NOMO-1 (cell line): Measurements from ENCODE around the gene CISD2.
"Not testable (repeated sequence)": the region's sequence is repeated elsewhere in the genome, so short reads cannot be mapped to it uniquely, and the experiment has no call there.

Experiments used
- DNase-seq, 2 experiments: peaks; one replicate each; lab custom pipeline; 2025; ENCODE audit not compliant: unreplicated experiment in 2 of 2; lab: John Stamatoyannopoulos, UW

CISD2 gene

GRCh38 chr4:102849579-102850104 is 19.1 kb upstream of the CISD2 start:
- DNase-seq: no peak

DNA sequence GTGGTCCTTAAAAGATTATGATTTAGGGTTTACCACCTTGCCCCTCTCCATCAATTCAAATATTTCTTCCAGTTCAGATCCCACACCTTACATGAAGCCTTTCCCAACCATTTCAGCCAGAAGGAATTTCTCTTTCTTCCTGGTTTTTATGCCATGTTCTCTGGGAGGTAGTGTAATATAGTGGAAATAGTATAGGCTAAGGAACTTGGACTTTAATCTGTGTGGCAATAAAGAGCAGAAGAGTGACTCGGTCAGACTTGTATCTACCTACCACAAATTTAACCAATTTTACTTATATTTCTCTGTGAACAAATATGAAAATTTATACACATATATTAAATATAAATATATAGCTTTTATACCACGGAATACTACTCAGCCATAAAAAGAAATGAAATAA is 18.4 kb upstream of the CISD2 start:
- no peak for DNase-seq

- no peak for DNase-seq
Measured at GRCh38 chr4:102858828-102859464, 9.8 kb upstream of the CISD2 start.

- no peak for DNase-seq
Measured at GRCh38 chr4:102860611-102861324, 8.0 kb upstream of the CISD2 start.

DNA sequence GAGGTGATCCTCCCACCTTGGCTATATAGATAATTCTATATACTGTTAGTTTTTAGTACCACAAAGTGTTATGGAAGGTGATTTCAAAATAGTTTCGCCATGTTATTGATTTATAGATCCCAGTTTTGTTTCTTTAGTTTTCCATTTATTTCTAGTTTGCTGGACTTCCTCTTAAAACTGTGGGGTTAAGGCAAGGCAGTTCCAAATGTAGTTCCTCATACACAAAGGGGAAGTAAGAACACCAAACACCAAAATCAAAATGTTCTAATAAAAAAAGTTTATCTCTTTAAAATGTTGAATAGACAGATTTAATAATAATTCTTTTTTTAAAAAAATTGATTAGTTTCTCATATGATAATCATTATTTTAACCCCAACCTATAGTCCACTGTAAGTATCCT is 6.8 kb upstream of the CISD2 start:
- DNase-seq: peak; percentile 66 to 88

GRCh38 chr4:102862747-102863146 is 6.0 kb upstream of the CISD2 start:
- DNase-seq: peak in 1 of 2 experiments; percentile 31

DNA sequence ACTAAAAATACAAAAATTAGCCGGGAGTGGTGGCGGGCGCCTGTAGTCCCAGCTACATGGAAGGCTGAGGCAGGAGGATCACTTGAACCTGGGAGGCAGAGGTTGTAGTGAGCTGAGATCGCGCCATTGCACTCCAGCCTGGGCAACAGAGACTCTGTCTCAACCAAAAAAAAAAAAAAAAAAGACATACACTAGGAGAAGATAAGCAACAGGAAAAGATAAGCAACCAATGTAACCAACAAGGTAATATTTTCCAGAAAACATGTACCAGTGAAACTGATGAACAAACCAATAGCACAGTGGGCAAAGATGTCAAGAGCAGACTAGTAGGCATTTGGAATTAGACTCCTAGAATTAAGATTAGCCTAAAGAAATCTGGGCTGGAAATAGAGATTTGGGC is 3.5 kb upstream of the CISD2 start:
- not testable (repeated sequence) for DNase-seq

GRCh38 chr4:102867278-102868152 is 1.3 kb upstream of the CISD2 start:
- peak in 1 of 2 experiments; percentile 47 for DNase-seq

GRCh38 chr4:102868153-102868780 is 525 bp upstream of the CISD2 start:
- DNase-seq: no peak

GRCh38 chr4:102869569-102870197 is 891 bp downstream of the CISD2 start:
- DNase-seq: no peak

DNA sequence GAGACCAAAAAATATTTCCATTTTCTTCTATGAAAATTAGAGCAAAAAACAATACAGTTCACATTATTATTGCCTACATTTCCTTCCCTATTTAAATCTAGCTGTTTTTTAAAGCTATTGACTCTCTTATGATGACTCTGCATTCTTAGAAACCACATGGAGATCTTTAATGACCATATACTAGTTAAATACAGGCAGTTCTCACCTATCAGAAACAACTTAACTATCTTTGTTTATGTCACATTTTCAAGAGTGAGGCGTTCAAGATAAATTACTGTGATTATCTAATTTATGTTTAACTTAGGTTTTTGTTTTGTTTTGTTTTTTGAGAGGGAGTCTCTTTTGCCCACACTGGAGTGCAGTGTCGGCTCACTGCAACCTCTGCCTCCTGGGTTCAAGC is 3.0 kb downstream of the CISD2 start:
- peak in 1 of 2 experiments; percentile 64 for DNase-seq

DNA sequence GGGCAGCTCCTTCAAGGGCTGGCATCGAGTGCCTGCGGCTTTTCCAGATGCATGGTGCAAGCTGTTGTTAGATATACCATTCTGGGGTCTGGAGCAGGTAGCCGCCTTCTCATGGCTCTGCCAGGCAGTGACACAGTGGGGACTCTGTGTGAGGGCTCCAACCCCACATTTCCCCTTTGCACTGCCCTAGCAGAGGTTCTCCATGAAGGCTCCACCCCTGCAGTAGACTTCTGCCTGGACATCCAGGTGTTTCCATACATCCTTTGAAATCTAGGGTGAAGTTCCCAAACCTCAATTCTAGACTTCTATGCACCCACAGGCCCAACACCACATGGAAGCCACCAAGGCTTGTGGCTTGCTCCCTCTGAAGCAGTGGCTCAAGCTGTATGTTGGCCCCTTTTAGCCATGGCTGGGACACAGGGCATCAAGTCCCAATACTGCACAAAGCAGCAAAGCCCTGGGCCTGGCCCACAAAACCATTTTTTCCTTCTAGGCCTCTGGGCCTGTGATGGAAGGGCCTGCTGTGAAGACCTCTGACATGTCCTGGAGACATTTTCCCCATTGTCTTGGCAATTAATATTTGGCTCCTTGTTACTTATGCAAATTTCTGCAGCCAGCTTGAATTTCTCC is 8.8 kb downstream of the CISD2 start:
- DNase-seq: not testable (repeated sequence)

GRCh38 chr4:102878349-102878748 is 9.6 kb downstream of the CISD2 start:
- peak; percentile 12 to 53 for DNase-seq

DNA sequence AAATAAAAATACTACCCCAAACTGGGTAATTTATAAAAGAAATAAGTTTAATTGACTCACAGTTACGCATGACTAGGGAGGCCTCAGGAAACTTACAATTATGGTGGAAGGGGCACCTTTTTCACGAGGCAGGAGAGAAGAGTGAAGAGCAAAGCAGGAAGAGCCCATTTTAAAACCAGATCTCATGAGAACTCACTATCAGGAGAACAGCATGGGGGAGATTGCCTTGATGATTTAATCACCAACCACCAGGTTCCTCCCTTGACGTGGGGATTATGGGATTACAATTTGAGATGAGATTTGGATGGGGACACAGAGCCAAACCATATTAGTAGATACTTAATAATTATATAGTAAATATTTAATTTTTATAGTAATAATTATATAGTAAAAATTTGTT is 10.1 kb downstream of the CISD2 start:
- DNase-seq: no peak

DNA sequence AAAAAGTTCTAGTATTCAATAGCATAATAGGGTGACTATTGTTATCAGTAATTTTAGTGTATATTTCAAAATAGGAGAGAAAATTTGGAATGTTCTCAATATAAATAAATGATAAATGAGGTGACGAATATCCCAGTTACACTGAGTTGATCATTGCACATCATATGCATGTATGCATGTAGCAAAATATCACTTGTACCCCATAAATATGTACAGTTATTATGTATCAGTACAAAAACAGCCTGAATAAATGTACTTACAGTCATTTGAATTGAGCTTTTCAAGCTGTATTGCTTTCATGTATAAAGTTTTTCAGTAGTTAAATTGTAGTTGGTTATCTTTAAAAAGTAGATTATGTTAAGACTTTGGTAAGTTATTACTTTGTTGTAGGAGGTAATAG is 12.6 kb downstream of the CISD2 start:
- DNase-seq: no peak

- DNase-seq: no peak
Measured at GRCh38 chr4:102883278-102883677, 14.5 kb downstream of the CISD2 start.

DNA sequence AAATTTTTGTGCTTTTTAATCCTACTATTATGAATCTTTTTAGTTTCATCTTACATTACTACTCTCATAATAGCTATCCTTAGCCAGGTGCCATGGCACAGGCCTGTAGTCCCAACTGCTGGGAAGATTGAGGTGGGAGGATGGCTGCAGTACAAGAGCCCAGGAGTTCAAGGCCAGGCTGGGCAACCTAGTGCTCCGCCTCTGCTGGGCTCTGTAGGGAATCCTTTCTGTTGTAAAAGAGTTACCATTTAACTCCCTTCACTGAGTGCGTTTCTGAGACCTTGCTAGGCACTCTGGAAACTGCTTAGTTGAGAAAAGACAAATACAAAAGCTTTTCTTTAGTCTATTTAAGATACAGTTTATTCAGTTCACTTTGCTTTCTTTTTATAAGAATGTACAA is 19.8 kb downstream of the CISD2 start:
- DNase-seq: not testable (repeated sequence)

GRCh38 chr4:102889866-102890265 is 21.1 kb downstream of the CISD2 start:
- not testable (repeated sequence) for DNase-seq

- DNase-seq: not testable (repeated sequence)
Measured at GRCh38 chr4:102896547-102896946, 27.8 kb downstream of the CISD2 start.

DNA sequence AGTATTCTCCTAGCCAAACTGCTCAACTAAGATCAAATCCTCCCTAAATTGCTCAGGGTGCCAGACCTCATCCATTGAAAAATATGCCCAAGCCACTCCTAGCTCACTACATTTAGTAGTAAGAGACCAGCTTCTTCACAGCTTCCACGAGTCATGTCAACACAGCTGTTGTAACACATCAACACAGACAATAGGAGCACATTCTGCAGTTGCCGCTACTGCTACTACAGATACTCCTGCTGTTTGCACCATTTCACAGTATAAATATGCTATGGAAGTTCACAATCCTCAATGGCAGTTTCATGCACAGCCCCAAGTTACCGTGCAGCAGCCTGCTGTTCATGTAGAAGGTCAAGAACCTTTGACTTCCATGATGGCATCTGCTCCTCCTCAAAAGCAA is 28.8 kb downstream of the CISD2 start:
- not testable (repeated sequence) for DNase-seq
